Gastroesophageal sphincter (tissue), 4 donors: ENCODE results near the gene DCDC1. TPM values are rescaled to one million over a fixed set of nuclear protein-coding genes. Genes with fewer than 3 reads are reported as not detected.

Experiments used
- ATAC-seq: fragments of 150-250 bp; one replicate; pipeline ENCODE4 v1.9.1; 2016; ENCODE audit warnings: mild to moderate bottlenecking, moderate library complexity
- H3K27ac ChIP-seq, 4 donors: fragments of 200-600 bp; sonication (generic) in 3 of 4; 1 replicate in 3 of 4; 2 replicates in 1 of 4; pipeline ENCODE4 v1.5.1; 2016 to 2019
- H3K27me3 ChIP-seq: fragments of 200-600 bp; sonication (generic); one replicate; pipeline ENCODE4 v1.5.1; 2019
- H3K36me3 ChIP-seq, 2 donors: fragments of 200-600 bp; sonication (generic); one replicate each; pipeline ENCODE4 v1.5.1; 2019; ENCODE audit warnings: control low read depth in 1 of 2
- H3K4me1 ChIP-seq, 3 donors: fragments of 200-600 bp; sonication (generic); 1 replicate in 2 of 3; 2 replicates in 1 of 3; pipeline ENCODE4 v1.5.1; 2016 to 2019; ENCODE audit warnings: control low read depth in 2 of 3
- H3K4me3 ChIP-seq, 2 donors: fragments of 200-600 bp; sonication (generic); one replicate each; pipeline ENCODE4 v1.5.1; 2019; ENCODE audit warnings: mild to moderate bottlenecking in 1 of 2, moderate library complexity in 1 of 2
- H3K9me3 ChIP-seq, 3 donors: fragments of 200-600 bp; sonication (generic); one replicate each; pipeline ENCODE4 v1.5.1; 2017 to 2019; ENCODE audit warnings: control low read depth in 2 of 3
- EP300 ChIP-seq: sonication (generic); formaldehyde crosslinking; IDR thresholded peaks from one replicate; pipeline ENCODE4 v1.6.1; 2017; ENCODE audit warnings: antibody characterized with exemption, mild to moderate bottlenecking
- POLR2A ChIP-seq, 2 donors: fragments of 450-650 bp; IDR thresholded peaks; one replicate each; pipeline ENCODE4 v1.6.1; 2017; ENCODE audit warnings: antibody characterized with exemption in 2 of 2, mild to moderate bottlenecking in 2 of 2, moderate library complexity in 1 of 2
- POLR2AphosphoS5 ChIP-seq: sonication (generic); formaldehyde crosslinking; IDR thresholded peaks from one replicate; pipeline ENCODE4 v1.6.1; 2017; ENCODE audit warnings: antibody characterized with exemption
- WGBS, 2 donors: methylation state at CpG; one replicate each; pipeline ENCODE4 v1.1.5; 2018; ENCODE audit warnings: low coverage in 1 of 2; 5-methylcytosine and 5-hydroxymethylcytosine counted together
- total RNA-seq, 4 donors: library from RNA; depleted of rRNA; stranded (reverse); fragments of >200 nt; gene quantifications; one replicate each; pipeline ENCODE4 v1.1.0, GENCODE V29; 2016
- TF ChIP-seq, protein P1 (sequence below), 4 experiments: fragments of 200-600 bp in 2 of 4; fragments of 450-650 bp in 2 of 4; sonication (generic) in 1 of 4; IDR thresholded peaks; one replicate each; pipeline ENCODE4 v1.5.1; 2017 to 2019; ENCODE audit warnings: antibody characterized with exemption in 4 of 4, mild to moderate bottlenecking in 2 of 4, moderate library complexity in 2 of 4

DCDC1 gene
- total RNA-seq, 4 donors from 2014 or later, result 0.13 to 0.35 TPM; not detected in 2

DNA sequence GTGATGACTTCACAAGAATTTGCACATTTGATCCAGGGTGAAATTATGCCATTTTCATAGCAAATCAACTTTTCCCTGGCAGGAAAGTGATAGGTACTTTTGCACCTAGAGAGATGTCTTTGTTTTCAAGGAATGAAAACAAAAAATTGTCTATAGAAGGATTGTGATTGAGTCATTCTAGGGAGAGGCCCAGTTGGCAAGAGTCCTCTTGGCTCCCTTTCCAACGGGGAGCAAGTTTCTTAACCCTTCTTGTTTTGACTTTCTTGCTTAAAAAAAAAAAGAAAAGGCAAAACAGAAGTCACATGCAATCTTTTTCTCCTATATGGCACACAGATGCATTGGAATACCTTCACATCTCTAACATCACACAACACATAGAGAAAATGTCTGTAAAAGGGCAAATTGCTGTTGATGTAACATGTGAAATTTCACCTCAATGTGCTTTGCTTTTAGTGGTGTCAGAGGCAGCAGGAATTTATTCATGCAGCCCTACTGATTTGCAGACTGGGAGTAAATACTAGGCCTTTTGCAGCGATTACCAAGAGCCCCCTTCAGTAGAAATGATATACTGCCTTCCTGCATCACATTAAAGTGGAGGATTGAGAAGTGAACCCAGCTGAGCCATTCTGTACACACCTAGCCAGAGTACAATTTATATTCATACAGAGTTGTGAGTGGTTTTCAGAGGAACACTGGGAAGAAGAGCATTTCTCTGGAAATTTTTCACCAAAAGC lies 492.7 kb downstream of the DCDC1 start:
- no peaks in the 10 kb centered on the region for H3K36me3 ChIP-seq
- H3K4me3 ChIP-seq, result no peak overlapping the region
- TF ChIP-seq, protein P1, sequence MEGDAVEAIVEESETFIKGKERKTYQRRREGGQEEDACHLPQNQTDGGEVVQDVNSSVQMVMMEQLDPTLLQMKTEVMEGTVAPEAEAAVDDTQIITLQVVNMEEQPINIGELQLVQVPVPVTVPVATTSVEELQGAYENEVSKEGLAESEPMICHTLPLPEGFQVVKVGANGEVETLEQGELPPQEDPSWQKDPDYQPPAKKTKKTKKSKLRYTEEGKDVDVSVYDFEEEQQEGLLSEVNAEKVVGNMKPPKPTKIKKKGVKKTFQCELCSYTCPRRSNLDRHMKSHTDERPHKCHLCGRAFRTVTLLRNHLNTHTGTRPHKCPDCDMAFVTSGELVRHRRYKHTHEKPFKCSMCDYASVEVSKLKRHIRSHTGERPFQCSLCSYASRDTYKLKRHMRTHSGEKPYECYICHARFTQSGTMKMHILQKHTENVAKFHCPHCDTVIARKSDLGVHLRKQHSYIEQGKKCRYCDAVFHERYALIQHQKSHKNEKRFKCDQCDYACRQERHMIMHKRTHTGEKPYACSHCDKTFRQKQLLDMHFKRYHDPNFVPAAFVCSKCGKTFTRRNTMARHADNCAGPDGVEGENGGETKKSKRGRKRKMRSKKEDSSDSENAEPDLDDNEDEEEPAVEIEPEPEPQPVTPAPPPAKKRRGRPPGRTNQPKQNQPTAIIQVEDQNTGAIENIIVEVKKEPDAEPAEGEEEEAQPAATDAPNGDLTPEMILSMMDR (IDR thresholded peaks at IDR 0.05), result no peak
- no peak for TF ChIP-seq POLR2A (IDR thresholded peaks at IDR 0.05)
- TF ChIP-seq POLR2AphosphoS5, result no peak
- no peak for TF ChIP-seq EP300
- no peaks in the 10 kb centered on the region for H3K27me3 ChIP-seq
- no peaks in the 10 kb centered on the region for H3K9me3 ChIP-seq
- no peak for ATAC-seq
- no peak overlapping the region for H3K27ac ChIP-seq
- WGBS, 2 donors, result 31 to 33% methylated on average over 2 of the region's 2 CpGs
- no peaks in the 10 kb centered on the region for H3K4me1 ChIP-seq

DNA sequence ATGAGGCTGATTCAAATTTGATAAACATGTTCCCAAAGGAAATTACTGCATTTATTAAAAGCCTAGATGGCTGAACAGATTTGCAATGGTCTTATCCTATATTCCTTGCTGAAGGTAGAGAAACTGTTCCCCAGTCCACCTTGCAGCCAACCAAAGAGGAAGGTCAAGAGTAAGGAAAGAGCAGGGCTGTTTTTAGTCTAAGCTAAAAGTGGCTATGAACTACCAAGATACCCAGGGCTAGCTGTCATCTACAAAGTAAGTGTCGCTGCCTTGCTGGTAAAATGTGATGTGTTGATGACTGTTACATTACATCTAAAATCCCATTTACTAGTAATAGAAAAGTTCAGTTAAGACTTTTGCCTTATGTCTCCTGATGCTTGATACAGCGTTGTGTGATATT lies 493.3 kb downstream of the DCDC1 start:
- Histone ChIP-seq H3K4me3 (no peak overlapping the region), H3K9me3 (no peaks in the 10 kb centered on the region), H3K4me1 (no peaks in the 10 kb centered on the region), H3K27ac (no peak overlapping the region), H3K36me3 (no peaks in the 10 kb centered on the region), H3K27me3 (no peaks in the 10 kb centered on the region)
- no peak for ATAC-seq
- WGBS, 2 donors, result 86 to 87% methylated on average over 2 of the region's 2 CpGs
- no peak for TF ChIP-seq EP300
- no peak for TF ChIP-seq POLR2A (IDR thresholded peaks at IDR 0.05)
- TF ChIP-seq POLR2AphosphoS5, result no peak
- TF ChIP-seq, protein P1 (IDR thresholded peaks at IDR 0.05), result no peak

DNA sequence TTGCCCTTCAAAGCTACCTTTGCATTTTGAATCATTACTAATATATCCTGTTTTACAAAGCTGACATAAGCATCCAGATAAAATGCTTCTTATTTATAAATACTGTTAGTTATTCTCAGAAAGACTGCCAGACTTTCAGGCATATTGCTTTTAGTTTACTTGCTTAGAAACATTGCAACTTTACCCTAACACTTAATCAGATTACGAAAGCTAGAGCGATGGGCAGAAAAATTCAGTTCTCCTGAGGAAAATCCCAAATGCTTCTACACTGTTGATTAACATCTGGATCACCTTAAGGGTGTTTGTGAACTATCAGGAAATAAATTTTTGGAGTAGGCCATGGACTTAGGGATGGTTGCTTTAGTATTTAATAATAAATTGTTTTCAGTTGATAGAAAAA lies 493.7 kb downstream of the DCDC1 start:
- Histone ChIP-seq H3K36me3 (no peaks in the 10 kb centered on the region), H3K4me1 (no peaks in the 10 kb centered on the region), H3K9me3 (no peaks in the 10 kb centered on the region), H3K27me3 (no peaks in the 10 kb centered on the region), H3K4me3 (no peak overlapping the region), H3K27ac (no peak overlapping the region)
- TF ChIP-seq POLR2A (IDR thresholded peaks at IDR 0.05), result no peak
- no peak for TF ChIP-seq POLR2AphosphoS5
- TF ChIP-seq, protein P1 (IDR thresholded peaks at IDR 0.05), result no peak
- TF ChIP-seq EP300, result no peak
- no peak for ATAC-seq
- 72 to 82% methylated on average over 2 of the region's 2 CpGs for WGBS, 2 donors

DNA sequence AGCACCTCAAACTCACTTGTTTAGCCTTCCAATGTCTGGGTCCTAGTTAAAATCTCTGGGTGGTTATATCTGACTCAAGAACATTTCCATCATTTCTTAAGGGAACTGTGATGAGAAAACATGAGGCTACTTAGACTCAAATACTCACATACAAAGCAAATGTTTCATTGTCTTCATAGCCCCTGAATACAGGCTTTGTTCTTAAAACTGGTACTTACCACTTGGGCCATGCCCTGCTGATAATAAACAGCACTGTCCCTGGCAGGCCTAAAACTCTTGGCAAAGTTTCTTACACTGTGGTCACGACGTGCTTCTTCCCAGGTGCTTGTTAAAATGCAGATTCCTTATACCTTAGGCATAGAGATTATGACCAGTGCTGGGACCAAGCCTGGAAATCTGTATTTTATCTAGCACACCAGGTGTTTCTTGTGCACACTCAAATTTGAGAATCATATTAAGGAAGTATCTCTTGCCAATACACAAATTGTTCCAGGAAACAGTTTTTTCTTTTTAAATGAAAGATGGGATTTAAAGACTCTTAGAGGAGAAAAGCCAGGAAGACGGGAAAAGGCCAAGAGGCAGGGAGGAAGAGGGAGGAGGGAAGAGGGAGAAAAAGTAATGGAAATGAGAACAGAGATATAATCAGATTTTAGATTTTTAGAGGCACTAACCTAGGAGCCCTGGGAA lies 495.5 kb downstream of the DCDC1 start:
- no peak overlapping the region for H3K4me3 ChIP-seq
- no peaks in the 10 kb centered on the region for H3K9me3 ChIP-seq
- no peak for ATAC-seq
- TF ChIP-seq, protein P1 (IDR thresholded peaks at IDR 0.05), result no peak
- TF ChIP-seq POLR2A (IDR thresholded peaks at IDR 0.05) (no peak), EP300 (no peak), POLR2AphosphoS5 (no peak)
- WGBS, 2 donors, result 23 to 26% methylated on average over 3 of the region's 3 CpGs
- no peaks in the 10 kb centered on the region for H3K36me3 ChIP-seq
- no peak overlapping the region for H3K27ac ChIP-seq
- no peaks in the 10 kb centered on the region for H3K27me3 ChIP-seq
- H3K4me1 ChIP-seq, result no peaks in the 10 kb centered on the region

DNA sequence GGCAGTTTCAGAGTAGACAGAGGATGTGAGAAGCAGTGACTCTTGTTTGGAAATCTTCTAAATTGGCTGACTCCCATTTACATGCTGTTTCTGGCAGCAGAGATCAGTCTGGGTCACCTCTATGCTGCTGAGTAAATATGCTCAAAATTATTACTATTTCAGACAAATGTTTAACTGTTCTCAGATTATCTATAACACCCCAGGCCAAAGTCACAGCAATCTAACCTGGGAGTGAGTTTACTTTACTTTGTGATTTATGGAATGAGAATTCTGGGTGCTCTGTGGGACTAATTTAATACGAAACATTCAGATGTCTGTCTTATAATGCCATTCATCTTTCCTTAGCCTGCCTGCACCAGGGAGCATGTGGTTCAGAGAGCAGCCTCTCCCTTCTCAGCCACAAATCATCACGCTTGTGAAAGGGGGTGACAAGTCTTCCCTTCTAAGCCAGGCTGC lies 500.9 kb downstream of the DCDC1 start:
- 33 to 55% methylated on average over 1 to 2 of the region's 2 CpGs for WGBS, 2 donors
- Histone ChIP-seq H3K4me1 (no peaks in the 10 kb centered on the region), H3K27ac (no peak overlapping the region), H3K4me3 (no peak overlapping the region), H3K36me3 (no peaks in the 10 kb centered on the region), H3K27me3 (no peaks in the 10 kb centered on the region), H3K9me3 (no peaks in the 10 kb centered on the region)
- TF ChIP-seq EP300 (no peak), POLR2A (IDR thresholded peaks at IDR 0.05) (no peak), POLR2AphosphoS5 (no peak)
- TF ChIP-seq, protein P1 (IDR thresholded peaks at IDR 0.05), result no peak
- ATAC-seq, result no peak
